Adrenal gland (tissue), 12 donors: ENCODE results near the gene IL9. TPM values are rescaled to one million over a fixed set of nuclear protein-coding genes. Genes with fewer than 3 reads are reported as not detected.

Experiments used
- DNase-seq, 7 donors: peaks; one replicate each; pipeline ENCODE4 v3.0.0-alpha.2; 2019 to 2020
- H3K27ac ChIP-seq, 5 donors: fragments of 200-600 bp; sonication (generic) in 4 of 5; 1 replicate in 3 of 5; 2 replicates in 2 of 5; pipeline versions ENCODE4 v1.5.1 to v1.8.0; 2016 to 2020; ENCODE audit warnings: mild to moderate bottlenecking in 1 of 5
- H3K27me3 ChIP-seq: fragments of 200-600 bp; 2 replicates; pipeline ENCODE4 v1.8.0; 2021
- H3K36me3 ChIP-seq, 2 donors: fragments of 200-600 bp; replicated peaks in 1 of 2; 1 replicate in 1 of 2; 2 replicates in 1 of 2; pipeline versions ENCODE4 v1.5.1 to v1.8.0; 2018 to 2022
- H3K4me1 ChIP-seq, 2 donors: fragments of 200-600 bp; replicated peaks in 1 of 2; 1 replicate in 1 of 2; 2 replicates in 1 of 2; pipeline versions ENCODE4 v1.5.1 to v1.8.0; 2018 to 2021
- H3K4me3 ChIP-seq, 4 donors: fragments of 200-600 bp; sonication (generic) in 3 of 4; one replicate each; pipeline ENCODE4 v1.5.1; 2016 to 2018
- H3K9me3 ChIP-seq, 3 donors: fragments of 200-600 bp; sonication (generic) in 1 of 3; replicated peaks in 1 of 3; 1 replicate in 2 of 3; 2 replicates in 1 of 3; pipeline versions ENCODE4 v1.5.1 to v1.8.0; 2016 to 2021
- CTCF ChIP-seq, 6 experiments: fragments of 450-650 bp in 4 of 6; fragments of 200-600 bp in 2 of 6; sonication (generic) in 1 of 6; IDR thresholded peaks; 1 replicate in 5 of 6; 2 replicates in 1 of 6; pipeline versions ENCODE4 v1.5.1 to v1.8.0; 2016 to 2021; ENCODE audit warnings: antibody characterized with exemption in 6 of 6, mild to moderate bottlenecking in 2 of 6, moderate library complexity in 1 of 6
- POLR2A ChIP-seq, 2 donors: fragments of 450-650 bp; IDR thresholded peaks; one replicate each; pipeline ENCODE4 v1.6.1; 2017; ENCODE audit warnings: antibody characterized with exemption in 2 of 2, mild to moderate bottlenecking in 2 of 2, moderate library complexity in 1 of 2
- WGBS, 4 donors: extraction: QIAGEN DNeasy Blood & Tissue Kit in 2 of 4; methylation state at CpG; one replicate each; pipeline versions ENCODE4 v1.1.5 to v1.1.7; 2013 to 2017; 5-methylcytosine and 5-hydroxymethylcytosine counted together
- intact Hi-C, 2 donors: fragments of 100-400 bp; cut with DNase I; formaldehyde crosslinking; loops; one replicate each; pipeline versions ENCODE4 v1.14.1 to v1.15.0; 2022 to 2023
- polyA plus RNA-seq, 3 donors: library from polyadenylated mRNA; stranded (reverse); fragments of 200-250 nt in 2 of 3; fragments of 350-450 nt in 1 of 3; fragmentation: Illumina TruSeq in 1 of 3; extraction: RNeasy Lipid Tissue Mini Kit (QIAGEN cat#74804) in 1 of 3; gene quantifications; one replicate each; pipeline ENCODE4 v1.2.3, GENCODE V29; 2013 to 2014
- total RNA-seq, 9 donors: library from RNA; depleted of rRNA in 4 of 9; stranded (reverse); fragments of >200 nt in 4 of 9; fragments of 120-200 nt in 1 of 9; fragmentation: NEBNext Ultra II Directional in 1 of 9; extraction: Animal tissue kit (Norgen Biotek cat#: 25700) in 1 of 9; gene quantifications; one replicate each; pipeline versions ENCODE4 v1.1.0 to v1.2.4, GENCODE V29; 2013 to 2023
- donor health status: healthy with polysubstance abuse.
- donor health status: Bipolar disorder and iron deficiency.
- donor health status: DM: yes; HTN: yes; CAD: no.
- donor health status: DM: no; HTN: no; CAD: no.
- donor health status: DM: no; HTN: no; CAD: no.
- donor health status: DM: yes; HTN: yes; CAD: no.

IL9 gene
- total and polyA plus RNA-seq, 12 donors = not detected

DNA sequence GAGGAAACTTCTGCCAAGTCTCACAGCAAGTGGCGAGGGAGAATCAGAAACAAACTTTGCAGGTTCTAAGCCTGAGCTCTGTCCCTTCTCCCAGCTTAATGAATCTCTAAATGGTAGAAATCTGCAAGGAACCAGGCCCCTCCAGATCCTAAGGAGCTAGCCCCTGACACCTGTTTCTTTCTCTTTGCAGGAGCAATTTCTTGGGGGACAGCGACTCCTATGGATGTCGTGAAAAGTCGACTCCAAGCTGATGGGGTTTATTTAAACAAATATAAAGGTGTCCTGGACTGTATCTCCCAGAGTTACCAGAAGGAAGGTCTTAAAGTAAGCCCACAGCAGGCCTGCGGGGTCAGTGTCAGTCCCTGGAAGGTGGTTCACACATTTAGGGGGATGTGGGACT is 21.8 kb downstream of the IL9 start:
- H3K9me3 ChIP-seq = no peaks in the 10 kb centered on the region
- intact Hi-C loops = no loop called here
- H3K27me3 ChIP-seq = no peaks in the 10 kb centered on the region
- H3K27ac ChIP-seq = no peak overlapping the region
- DNase-seq = no peak
- no peak overlapping the region for H3K4me3 ChIP-seq
- TF ChIP-seq CTCF (IDR thresholded peaks at IDR 0.05) = no peak
- no peak for TF ChIP-seq POLR2A (IDR thresholded peaks at IDR 0.05)
- WGBS, 4 donors = 83 to 92% (median 85%) methylated on average over 5 of the region's 5 CpGs
- no peaks in the 10 kb centered on the region for H3K4me1 ChIP-seq
- no peaks in the 10 kb centered on the region for H3K36me3 ChIP-seq

DNA sequence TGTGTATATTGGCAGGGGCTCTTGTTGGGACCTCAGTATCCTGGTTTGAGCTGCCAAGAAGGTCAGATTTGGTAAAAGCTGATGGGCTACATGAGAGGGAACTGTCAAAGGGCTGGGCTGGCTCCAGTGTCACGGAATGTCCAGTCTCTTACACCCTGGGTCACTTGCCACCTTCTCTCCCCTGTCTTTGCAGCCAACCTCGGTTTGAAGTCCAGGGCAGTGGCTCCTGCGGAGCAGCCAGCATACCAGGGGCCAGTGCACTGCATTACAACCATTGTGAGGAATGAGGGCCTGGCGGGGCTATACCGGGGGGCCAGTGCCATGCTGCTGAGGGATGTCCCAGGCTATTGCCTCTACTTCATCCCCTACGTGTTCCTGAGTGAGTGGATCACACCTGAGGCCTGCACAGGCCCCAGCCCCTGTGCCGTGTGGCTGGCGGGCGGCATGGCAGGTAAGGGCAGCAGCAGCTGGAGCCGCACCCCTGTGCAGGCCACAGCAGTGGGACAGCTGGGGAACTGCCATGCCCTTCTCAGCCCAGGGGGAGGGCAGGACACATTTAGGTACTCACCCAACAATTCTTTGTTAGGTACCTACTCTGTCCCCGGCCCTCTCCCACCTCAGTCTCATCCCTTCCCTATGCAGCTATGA is 24.2 kb downstream of the IL9 start:
- Histone ChIP-seq H3K36me3 (no peaks in the 10 kb centered on the region), H3K4me1 (no peaks in the 10 kb centered on the region), H3K9me3 (no peaks in the 10 kb centered on the region), H3K27ac (no peak overlapping the region), H3K27me3 (no peaks in the 10 kb centered on the region), H3K4me3 (no peak overlapping the region)
- TF ChIP-seq POLR2A (IDR thresholded peaks at IDR 0.05) = no peak
- no peak for TF ChIP-seq CTCF (IDR thresholded peaks at IDR 0.05)
- WGBS, 4 donors = 72 to 83% (median 79%) methylated on average over 2 to 11 of the region's 11 CpGs
- no peak for DNase-seq
- intact Hi-C loops = no loop called here

DNA sequence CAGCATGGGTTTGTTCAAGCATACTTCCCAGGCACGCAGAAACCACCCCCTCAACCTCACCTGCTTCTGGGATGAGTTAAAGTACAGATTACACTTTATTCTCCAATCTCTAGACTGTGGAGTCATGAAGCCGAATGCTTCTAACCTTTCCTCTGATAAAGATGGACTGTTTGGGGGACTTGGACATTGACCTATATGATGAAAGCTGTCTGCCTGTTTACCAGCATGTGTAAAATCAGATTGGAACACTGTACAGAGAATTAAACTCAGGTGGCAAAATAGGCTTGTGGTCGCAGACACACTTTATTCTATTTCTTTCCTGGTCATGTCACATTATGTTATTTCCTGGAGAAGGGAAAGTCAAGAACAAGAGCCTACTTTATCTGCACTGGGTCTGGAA is 25.7 kb downstream of the IL9 start:
- Histone ChIP-seq H3K27me3 (no peaks in the 10 kb centered on the region), H3K27ac (no peak overlapping the region), H3K4me3 (no peak overlapping the region), H3K9me3 (no peaks in the 10 kb centered on the region), H3K4me1 (no peaks in the 10 kb centered on the region), H3K36me3 (no peaks in the 10 kb centered on the region)
- intact Hi-C loops = no loop called here
- whole genome bisulfite sequencing, 4 donors = 55 to 82% (median 70%) methylated on average over 3 of the region's 3 CpGs
- DNase-seq = no peak
- TF ChIP-seq CTCF (IDR thresholded peaks at IDR 0.05) (no peak), POLR2A (IDR thresholded peaks at IDR 0.05) (no peak)

GRCh38 chr5:135869276-135869675 is 26.4 kb downstream of the IL9 start:
- no peak for DNase-seq
- TF ChIP-seq POLR2A (IDR thresholded peaks at IDR 0.05) (no peak), CTCF (IDR thresholded peaks at IDR 0.05) (no peak)
- Histone ChIP-seq H3K4me3 (no peak overlapping the region), H3K27ac (no peak overlapping the region), H3K4me1 (no peaks in the 10 kb centered on the region), H3K36me3 (no peaks in the 10 kb centered on the region), H3K9me3 (no peaks in the 10 kb centered on the region), H3K27me3 (no peaks in the 10 kb centered on the region)
- intact Hi-C loops = no loop called here
- WGBS, 4 donors = 58 to 77% (median 67%) methylated on average over 2 of the region's 2 CpGs
